Keratinocyte (primary cell): ENCODE data around the gene BTBD16. TPM values are rescaled to one million over a fixed set of nuclear protein-coding genes. Genes with fewer than 3 reads are reported as not detected.

Experiments used
- DNase-seq: peaks from one replicate; pipeline ENCODE4 v3.0.0-alpha.2; 2011; ENCODE audit warnings: low read depth, missing footprints, low spot score
- FAIRE-seq: peaks from 2 replicates; lab custom pipeline; 2011; peaks lifted over from hg19 to GRCh38; lab: Jason Lieb, UNC
- H2AFZ ChIP-seq: 2 replicates; pipeline ENCODE4 v1.6.0; 2012; ENCODE audit warnings: low read length, control low read depth, inconsistent platforms; ENCODE audit not compliant: control insufficient read depth
- H3K27ac ChIP-seq: 2 replicates; pipeline ENCODE4 v1.5.1; 2011; ENCODE audit warnings: low read length; ENCODE audit not compliant: control insufficient read depth, insufficient read depth
- H3K27me3 ChIP-seq: 3 replicates; pipeline ENCODE4 v1.6.0; 2011; ENCODE audit warnings: low read length; ENCODE audit not compliant: control insufficient read depth, insufficient read depth; ENCODE audit errors: extremely low read depth
- H3K36me3 ChIP-seq, 2 experiments: 2 replicates in 1 of 2; 3 replicates in 1 of 2; pipeline ENCODE4 v1.5.1; 2011; ENCODE audit warnings: low read length in 2 of 2, mild to moderate bottlenecking in 1 of 2; ENCODE audit not compliant: control insufficient read depth in 2 of 2, insufficient read depth in 2 of 2; ENCODE audit errors: extremely low read depth in 1 of 2
- H3K4me1 ChIP-seq: 3 replicates; pipeline ENCODE4 v1.5.1; 2011; ENCODE audit warnings: low read length; ENCODE audit not compliant: control insufficient read depth, insufficient read depth; ENCODE audit errors: extremely low read depth
- H3K4me2 ChIP-seq: 3 replicates; pipeline ENCODE4 v1.6.0; 2011; ENCODE audit warnings: low read depth, low read length; ENCODE audit not compliant: control insufficient read depth, insufficient read depth; ENCODE audit errors: extremely low read depth
- H3K4me3 ChIP-seq, 3 experiments: fragments of 200-600 bp in 1 of 3; sonication (generic) in 1 of 3; 2 replicates in 2 of 3; 3 replicates in 1 of 3; pipeline ENCODE4 v1.5.1; 2011 to 2016; ENCODE audit warnings: low read length in 3 of 3, mild to moderate bottlenecking in 3 of 3, control low read depth in 2 of 3, inconsistent platforms in 1 of 3, low read depth in 1 of 3, mixed read lengths in 1 of 3, mixed run types in 1 of 3, moderate library complexity in 1 of 3; ENCODE audit not compliant: control insufficient read depth in 2 of 3, insufficient read depth in 2 of 3; ENCODE audit errors: extremely low read depth in 1 of 3
- H3K79me2 ChIP-seq: 2 replicates; pipeline ENCODE4 v1.6.0; 2012; ENCODE audit warnings: low read length; ENCODE audit not compliant: control insufficient read depth, insufficient read depth
- H3K9ac ChIP-seq: 3 replicates; pipeline ENCODE4 v1.6.0; 2011; ENCODE audit warnings: low read length; ENCODE audit not compliant: control insufficient read depth, insufficient read depth; ENCODE audit errors: extremely low read depth
- H3K9me1 ChIP-seq: 3 replicates; pipeline ENCODE4 v1.6.0; 2011; ENCODE audit warnings: low read length; ENCODE audit not compliant: control insufficient read depth, insufficient read depth; ENCODE audit errors: extremely low read depth
- H3K9me3 ChIP-seq: 2 replicates; pipeline ENCODE4 v1.5.1; 2012; ENCODE audit warnings: low read depth, low read length; ENCODE audit not compliant: control insufficient read depth
- H4K20me1 ChIP-seq: 3 replicates; pipeline ENCODE4 v1.6.0; 2011; ENCODE audit warnings: low read length; ENCODE audit not compliant: control insufficient read depth, insufficient read depth; ENCODE audit errors: extremely low read depth
- EZH2 ChIP-seq: IDR thresholded peaks from one replicate; pipeline ENCODE4 v1.6.1; 2012; ENCODE audit warnings: inconsistent platforms, mild to moderate bottlenecking, low read length, moderate library complexity
- dilution Hi-C: fragments of 300-500 bp; cut with MboI; formaldehyde crosslinking; loops from one replicate; pipeline ENCODE4 v1.7.0; 2020; ENCODE audit warnings: low sequenced_read_pairs; ENCODE audit not compliant: extremely low pct_ligation_motif_present
- polyA plus RNA-seq, 5 experiments: library from polyadenylated mRNA; depleted of rRNA in 3 of 5; stranded (reverse) in 3 of 5; stranded (forward) in 1 of 5; unstranded in 1 of 5; fragments of >200 nt; gene quantifications; 1 replicate in 1 of 5; 2 replicates in 3 of 5; 3 replicates in 1 of 5; pipeline versions ENCODE4 v1.2.1 to v1.2.3, GENCODE V29; 2011 to 2012; ENCODE audit warnings: missing spikeins in 2 of 5, low read depth in 1 of 5, low replicate concordance in 1 of 5
- TF ChIP-seq, protein P1 (sequence below), 3 experiments: IDR thresholded peaks in 1 of 3; conservative IDR thresholded peaks in 1 of 3; optimal IDR thresholded peaks in 1 of 3; 2 replicates in 2 of 3; 3 replicates in 1 of 3; pipeline versions ENCODE3 to v1.5.1; 2011; ENCODE audit warnings: low read length in 3 of 3, mild to moderate bottlenecking in 3 of 3, moderate library complexity in 2 of 3, control low read depth in 1 of 3, inconsistent platforms in 1 of 3; ENCODE audit not compliant: insufficient read depth in 2 of 3; ENCODE audit errors: extremely low read depth in 1 of 3

The BTBD16 gene
- polyA plus RNA-seq, 1 donor (not counting 4 experiments of a cell fraction or from before 2014, with no cell fraction given): 4.9 TPM

DNA sequence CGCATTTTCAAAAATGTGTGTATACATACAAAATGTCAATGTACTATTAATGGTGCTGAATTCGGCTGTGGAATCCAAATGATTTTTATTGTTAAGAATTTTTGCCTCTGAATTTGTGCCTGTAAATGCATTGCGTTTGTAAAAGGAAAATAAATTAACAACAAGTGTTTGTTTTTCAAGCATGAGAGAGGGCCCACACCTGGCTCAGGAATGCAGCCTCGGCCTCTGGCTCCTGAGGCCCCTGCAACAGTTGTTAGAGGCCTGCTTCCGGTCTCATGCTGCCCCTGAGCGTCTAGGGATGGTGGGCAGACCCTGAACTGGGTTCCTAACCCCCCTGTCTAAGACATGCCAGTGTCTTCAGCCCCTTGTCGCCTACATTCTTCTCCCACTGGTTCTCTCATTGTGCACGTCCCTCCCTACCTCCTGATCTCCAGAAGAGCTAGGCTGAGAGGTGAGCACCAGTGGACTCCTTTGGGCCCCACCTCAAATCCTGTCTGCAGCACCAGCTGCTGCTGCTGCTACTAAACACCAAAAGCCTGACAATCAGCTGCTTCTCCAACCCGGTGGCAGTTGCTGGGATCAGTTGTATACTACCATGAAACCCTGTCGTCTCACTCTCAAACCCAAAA is 1.9 kb upstream of the BTBD16 start:
- no peak for DNase-seq
- Histone ChIP-seq H3K4me3 (no peak overlapping the region), H3K9ac (no peak overlapping the region), H3K4me2 (no peak overlapping the region), H4K20me1 (no peaks in the 10 kb centered on the region), H3K9me1 (no peaks in the 10 kb centered on the region), H3K27me3 (no peaks in the 10 kb centered on the region), H3K9me3 (no peaks in the 10 kb centered on the region), H3K4me1 (peaks cover 4% of the 10 kb centered on the region), H2AFZ (no peak overlapping the region), H3K27ac (no peak overlapping the region), H3K79me2 (no peaks in the 10 kb centered on the region), H3K36me3 (no peaks in the 10 kb centered on the region)
- no peak for TF ChIP-seq EZH2
- TF ChIP-seq, protein P1, sequence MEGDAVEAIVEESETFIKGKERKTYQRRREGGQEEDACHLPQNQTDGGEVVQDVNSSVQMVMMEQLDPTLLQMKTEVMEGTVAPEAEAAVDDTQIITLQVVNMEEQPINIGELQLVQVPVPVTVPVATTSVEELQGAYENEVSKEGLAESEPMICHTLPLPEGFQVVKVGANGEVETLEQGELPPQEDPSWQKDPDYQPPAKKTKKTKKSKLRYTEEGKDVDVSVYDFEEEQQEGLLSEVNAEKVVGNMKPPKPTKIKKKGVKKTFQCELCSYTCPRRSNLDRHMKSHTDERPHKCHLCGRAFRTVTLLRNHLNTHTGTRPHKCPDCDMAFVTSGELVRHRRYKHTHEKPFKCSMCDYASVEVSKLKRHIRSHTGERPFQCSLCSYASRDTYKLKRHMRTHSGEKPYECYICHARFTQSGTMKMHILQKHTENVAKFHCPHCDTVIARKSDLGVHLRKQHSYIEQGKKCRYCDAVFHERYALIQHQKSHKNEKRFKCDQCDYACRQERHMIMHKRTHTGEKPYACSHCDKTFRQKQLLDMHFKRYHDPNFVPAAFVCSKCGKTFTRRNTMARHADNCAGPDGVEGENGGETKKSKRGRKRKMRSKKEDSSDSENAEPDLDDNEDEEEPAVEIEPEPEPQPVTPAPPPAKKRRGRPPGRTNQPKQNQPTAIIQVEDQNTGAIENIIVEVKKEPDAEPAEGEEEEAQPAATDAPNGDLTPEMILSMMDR (optimal IDR thresholded peaks at IDR 0.05 in 1 of 3, IDR thresholded peaks at IDR 0.05 in 1 of 3, conservative IDR thresholded peaks at IDR 0.05 in 1 of 3; ENCODE audit: extremely low read depth in 1 of 3, insufficient read depth in 2 of 3, low read length in 3 of 3): no peak
- no peak for FAIRE-seq
- dilution Hi-C loops: no loop called here

DNA sequence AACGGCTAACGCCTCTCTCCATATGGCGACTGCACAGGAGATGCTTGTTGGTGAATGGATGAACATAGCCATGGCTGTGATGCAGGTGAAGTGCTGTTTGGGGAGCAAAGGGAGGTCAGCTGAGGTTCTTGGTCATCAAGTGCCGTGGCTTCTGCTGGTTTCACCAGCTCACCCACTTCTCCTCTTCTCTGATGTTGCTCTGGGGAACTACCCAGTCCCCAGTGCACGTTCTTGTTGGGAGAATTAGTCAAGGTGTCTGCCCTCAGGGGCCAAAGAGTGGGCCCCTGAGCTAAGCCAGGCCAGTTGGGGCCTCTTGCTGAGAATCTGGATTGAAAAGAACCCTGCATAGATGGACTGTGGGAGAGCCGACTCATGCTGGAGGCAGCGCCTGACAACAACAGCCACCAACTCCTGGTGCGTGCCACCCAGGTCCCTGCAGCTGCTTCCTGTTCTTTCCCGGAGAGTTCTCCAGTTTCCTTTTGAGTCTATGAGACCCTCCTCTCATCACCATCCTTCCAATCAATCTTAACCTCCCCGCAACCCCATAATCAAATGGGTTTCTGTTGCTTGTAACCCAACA is 3.0 kb downstream of the BTBD16 start:
- Histone ChIP-seq H4K20me1 (no peaks in the 10 kb centered on the region), H3K4me2 (no peak overlapping the region), H3K4me3 (no peak overlapping the region), H3K27me3 (no peaks in the 10 kb centered on the region), H3K36me3 (no peaks in the 10 kb centered on the region), H3K27ac (no peak overlapping the region), H3K9me1 (no peaks in the 10 kb centered on the region), H3K79me2 (no peaks in the 10 kb centered on the region), H3K9me3 (no peaks in the 10 kb centered on the region), H3K9ac (no peak overlapping the region), H3K4me1 (peaks cover 6% of the 10 kb centered on the region), H2AFZ (no peak overlapping the region)
- TF ChIP-seq, protein P1 (optimal IDR thresholded peaks at IDR 0.05 in 1 of 3, IDR thresholded peaks at IDR 0.05 in 1 of 3, conservative IDR thresholded peaks at IDR 0.05 in 1 of 3; ENCODE audit: extremely low read depth in 1 of 3, insufficient read depth in 2 of 3, low read length in 3 of 3): no peak
- no peak for TF ChIP-seq EZH2
- dilution Hi-C loops: no loop called here
- no peak for FAIRE-seq
- no peak for DNase-seq
